Heart left ventricle (tissue), 16 donors: ENCODE measurements around the gene COL27A1. TPM values are rescaled to one million over a fixed set of nuclear protein-coding genes. Genes with fewer than 3 reads are reported as not detected.

Source experiments
- ATAC-seq, 4 donors: fragments of 200-7000 bp; cut with Tn5 transposase; one replicate each; pipeline ENCODE4 v1.9.1; 2020 to 2022; ENCODE audit warnings: moderate library complexity in 4 of 4, mild to moderate bottlenecking in 3 of 4, moderate number of reproducible peaks in 1 of 4
- DNase-seq, 5 donors: peaks; one replicate each; pipeline ENCODE4 v3.0.0-alpha.2; 2020
- H3K27ac ChIP-seq, 12 donors: fragments of 200-600 bp; sonication (generic) in 4 of 12; one replicate each; pipeline versions ENCODE4 v1.5.0 to v1.8.0; 2016 to 2022; ENCODE audit warnings: mild to moderate bottlenecking in 2 of 12
- H3K27me3 ChIP-seq, 9 donors: fragments of 200-600 bp; sonication (generic) in 2 of 9; one replicate each; pipeline versions ENCODE4 v1.5.1 to v1.8.0; 2016 to 2022; ENCODE audit warnings: mild to moderate bottlenecking in 3 of 9
- H3K36me3 ChIP-seq, 9 donors: fragments of 200-600 bp; sonication (generic) in 2 of 9; one replicate each; pipeline versions ENCODE4 v1.5.0 to v1.8.0; 2018 to 2022; ENCODE audit warnings: mild to moderate bottlenecking in 2 of 9
- H3K4me1 ChIP-seq, 12 donors: fragments of 200-600 bp; sonication (generic) in 4 of 12; one replicate each; pipeline versions ENCODE4 v1.5.0 to v1.8.0; 2016 to 2022; ENCODE audit warnings: mild to moderate bottlenecking in 3 of 12
- H3K4me3 ChIP-seq, 12 donors: fragments of 200-600 bp; sonication (generic) in 4 of 12; one replicate each; pipeline versions ENCODE4 v1.5.0 to v1.8.0; 2017 to 2022; ENCODE audit warnings: mild to moderate bottlenecking in 9 of 12, moderate library complexity in 4 of 12
- H3K9me3 ChIP-seq, 12 donors: fragments of 200-600 bp; sonication (generic) in 4 of 12; one replicate each; pipeline versions ENCODE4 v1.5.0 to v1.8.0; 2016 to 2022; ENCODE audit warnings: mild to moderate bottlenecking in 1 of 12
- POLR2A ChIP-seq, 2 donors: fragments of 450-650 bp; IDR thresholded peaks; one replicate each; pipeline ENCODE4 v1.6.1; 2017; ENCODE audit warnings: antibody characterized with exemption in 2 of 2, mild to moderate bottlenecking in 2 of 2, moderate library complexity in 2 of 2
- WGBS, 4 donors: extraction: QIAGEN DNeasy Blood & Tissue Kit in 2 of 4; methylation state at CpG; one replicate each; pipeline versions ENCODE4 v1.1.5 to v1.1.7; 2013 to 2018; 5-methylcytosine and 5-hydroxymethylcytosine counted together
- intact Hi-C, 10 donors: fragments of 100-400 bp; cut with DNase I; formaldehyde crosslinking; loops; one replicate each; pipeline versions ENCODE4 v1.11.1 to v1.14.2; 2022
- polyA plus RNA-seq, 2 donors: library from polyadenylated mRNA; stranded (reverse); fragments of 200-250 nt; gene quantifications; one replicate each; pipeline ENCODE4 v1.2.3, GENCODE V29; 2013
- total RNA-seq, 9 donors: library from RNA; depleted of rRNA in 2 of 9; stranded (reverse); fragments of >200 nt in 2 of 9; fragmentation: NEBNext Ultra II Directional in 3 of 9; extraction: Animal tissue kit (Norgen Biotek cat#: 25700) in 3 of 9; gene quantifications; one replicate each; pipeline versions ENCODE4 v1.1.0 to v1.2.4, GENCODE V29; 2016 to 2023
- TF ChIP-seq, protein P1 (sequence below), 12 donors: fragments of 200-600 bp; sonication (generic) in 4 of 12; IDR thresholded peaks; one replicate each; pipeline versions ENCODE4 v1.5.0 to v1.8.0; 2018 to 2022; ENCODE audit warnings: antibody characterized with exemption in 12 of 12, mild to moderate bottlenecking in 5 of 12
- donor health status: ischemic (EF 13 %, LVEDD 7.1; RV severe dilation, severe dysfunction).
- donor health status: healthy with polysubstance abuse.
- donor health status: DM: no; HTN: yes; CAD: no.
- donor health status: DM: no; HTN: no; CAD: no.
- donor health status: ischemic (EF 25% LVEDD 6.9; RV normal size, moderate dysfunction).
- donor health status: ischemic (EF 25% LVEDD 5.7; RV mildly dilated, moderate dysfunction).
- donor health status: healthy.
- donor health status: DM: yes; HTN: yes; CAD: no.
- donor health status: ischemic (EF 35%, LVEDD 5.7; RV mildly dilated, moderate dysfunction).
- donor health status: nonischemic (EF 11% LVEDD 7.7; RV severe dilation, severe dysfunction).
- donor health status: DM: yes; HTN: yes; CAD: no.
- donor health status: PGD.
- donor health status: ischemic (EF 29% LVEDD 5.4; RV normal size, mild dysfunction).
- donor health status: nonischemic (EF 23%, LVEDD 6.1; RV moderate dilation, normal function).

Gene COL27A1
- total and polyA plus RNA-seq, 11 donors, result 2.3 to 14.2 (median 5.2) TPM

DNA sequence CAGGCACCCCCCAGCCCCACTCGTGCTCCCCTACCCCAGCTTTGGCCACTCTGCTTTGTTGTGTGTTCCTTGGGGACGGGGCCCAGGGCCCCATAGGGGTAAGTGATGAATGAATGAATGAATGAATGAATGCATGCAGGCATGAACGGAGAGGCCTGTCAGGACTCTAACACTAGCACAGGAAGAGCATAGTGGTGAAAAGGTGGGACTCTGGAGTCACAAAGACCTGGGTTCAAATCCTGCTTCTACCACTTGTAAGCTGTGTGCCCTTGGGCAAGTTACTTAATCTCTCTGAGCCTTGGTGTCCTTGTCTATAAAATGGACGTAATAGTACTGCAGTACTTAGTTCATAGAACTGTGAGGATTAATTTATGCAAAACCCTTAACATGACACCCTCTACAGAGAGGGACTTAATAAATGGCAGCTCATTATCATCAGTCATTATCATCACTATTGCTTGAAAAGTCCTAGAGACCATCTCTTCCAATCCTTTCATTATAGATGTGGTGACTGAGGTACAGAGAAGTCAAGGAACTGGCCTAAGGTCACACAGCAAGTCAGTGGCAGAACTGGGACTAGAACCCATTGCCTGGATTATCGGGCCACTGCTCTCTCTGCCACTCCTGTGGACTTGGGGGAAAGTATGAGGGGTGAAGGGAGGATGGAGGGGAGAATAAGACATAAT is 187.6 kb downstream of the COL27A1 start:
- H3K27me3 ChIP-seq, result no peaks in the 10 kb centered on the region
- H3K27ac ChIP-seq, result peak overlapping the region in 1 of 12 donors; percentile 41
- intact Hi-C loops, result no loop called here
- DNase-seq, result peak in 1 of 5 donors; percentile 4
- peaks cover 0 to 8% (median 0%) of the 10 kb centered on the region in 12 donors for H3K4me1 ChIP-seq
- TF ChIP-seq, protein P1, sequence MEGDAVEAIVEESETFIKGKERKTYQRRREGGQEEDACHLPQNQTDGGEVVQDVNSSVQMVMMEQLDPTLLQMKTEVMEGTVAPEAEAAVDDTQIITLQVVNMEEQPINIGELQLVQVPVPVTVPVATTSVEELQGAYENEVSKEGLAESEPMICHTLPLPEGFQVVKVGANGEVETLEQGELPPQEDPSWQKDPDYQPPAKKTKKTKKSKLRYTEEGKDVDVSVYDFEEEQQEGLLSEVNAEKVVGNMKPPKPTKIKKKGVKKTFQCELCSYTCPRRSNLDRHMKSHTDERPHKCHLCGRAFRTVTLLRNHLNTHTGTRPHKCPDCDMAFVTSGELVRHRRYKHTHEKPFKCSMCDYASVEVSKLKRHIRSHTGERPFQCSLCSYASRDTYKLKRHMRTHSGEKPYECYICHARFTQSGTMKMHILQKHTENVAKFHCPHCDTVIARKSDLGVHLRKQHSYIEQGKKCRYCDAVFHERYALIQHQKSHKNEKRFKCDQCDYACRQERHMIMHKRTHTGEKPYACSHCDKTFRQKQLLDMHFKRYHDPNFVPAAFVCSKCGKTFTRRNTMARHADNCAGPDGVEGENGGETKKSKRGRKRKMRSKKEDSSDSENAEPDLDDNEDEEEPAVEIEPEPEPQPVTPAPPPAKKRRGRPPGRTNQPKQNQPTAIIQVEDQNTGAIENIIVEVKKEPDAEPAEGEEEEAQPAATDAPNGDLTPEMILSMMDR (IDR thresholded peaks at IDR 0.05), result no peak
- TF ChIP-seq POLR2A (IDR thresholded peaks at IDR 0.05), result no peak
- no peak for ATAC-seq
- peaks cover 0 to 100% (median 95%) of the 10 kb centered on the region in 9 donors for H3K36me3 ChIP-seq
- no peak overlapping the region for H3K4me3 ChIP-seq
- 91 to 95% (median 93%) methylated on average over 4 to 5 of the region's 5 CpGs for WGBS, 4 donors
- H3K9me3 ChIP-seq, result no peaks in the 10 kb centered on the region

DNA sequence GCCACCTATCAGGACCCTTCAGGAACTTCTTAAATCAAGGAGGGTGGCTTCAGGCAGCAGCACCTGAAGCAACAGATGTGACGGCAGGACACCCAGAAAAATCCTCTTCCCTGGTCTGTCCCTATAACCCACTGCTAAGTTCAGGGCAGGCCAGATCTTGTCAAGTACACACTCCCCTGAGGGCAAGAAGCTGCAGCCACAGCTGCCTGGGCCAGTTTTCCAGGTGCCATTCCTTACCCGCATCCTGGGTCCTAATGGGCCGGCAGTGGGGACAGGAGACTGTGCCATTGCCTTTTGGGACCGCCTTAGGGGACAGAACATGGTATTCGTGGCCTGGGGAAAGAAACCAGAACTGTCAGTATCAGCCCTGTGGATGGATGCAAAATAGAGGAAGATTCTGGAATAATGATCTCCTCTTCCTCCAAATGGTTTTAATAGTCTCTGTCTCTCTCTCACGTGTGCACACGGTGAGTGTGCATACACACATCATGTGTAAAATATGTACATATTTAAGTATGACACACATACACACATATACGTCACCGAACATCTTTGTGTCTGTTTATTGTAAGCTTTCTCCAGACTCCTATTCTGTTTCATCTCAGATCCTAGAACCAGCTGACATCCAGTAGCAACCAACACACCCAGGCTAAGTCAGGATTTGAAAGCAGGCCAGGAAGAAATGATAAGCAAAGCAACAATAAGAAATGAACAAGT is 188.3 kb downstream of the COL27A1 start:
- intact Hi-C loops, result no loop called here
- no peak overlapping the region for H3K4me3 ChIP-seq
- H3K27ac ChIP-seq, result peak overlapping the region in 1 of 12 donors; percentile 65
- no peaks in the 10 kb centered on the region for H3K9me3 ChIP-seq
- no peaks in the 10 kb centered on the region for H3K27me3 ChIP-seq
- DNase-seq, result peak in 1 of 5 donors; percentile 47
- no peak for ATAC-seq
- H3K4me1 ChIP-seq, result peaks cover 0 to 8% (median under 1%) of the 10 kb centered on the region in 12 donors
- 87 to 93% (median 92%) methylated on average over 9 of the region's 9 CpGs for WGBS, 4 donors
- TF ChIP-seq, protein P1 (IDR thresholded peaks at IDR 0.05), result no peak
- no peak for TF ChIP-seq POLR2A (IDR thresholded peaks at IDR 0.05)
- peaks cover 0 to 100% (median 95%) of the 10 kb centered on the region in 9 donors for H3K36me3 ChIP-seq

DNA sequence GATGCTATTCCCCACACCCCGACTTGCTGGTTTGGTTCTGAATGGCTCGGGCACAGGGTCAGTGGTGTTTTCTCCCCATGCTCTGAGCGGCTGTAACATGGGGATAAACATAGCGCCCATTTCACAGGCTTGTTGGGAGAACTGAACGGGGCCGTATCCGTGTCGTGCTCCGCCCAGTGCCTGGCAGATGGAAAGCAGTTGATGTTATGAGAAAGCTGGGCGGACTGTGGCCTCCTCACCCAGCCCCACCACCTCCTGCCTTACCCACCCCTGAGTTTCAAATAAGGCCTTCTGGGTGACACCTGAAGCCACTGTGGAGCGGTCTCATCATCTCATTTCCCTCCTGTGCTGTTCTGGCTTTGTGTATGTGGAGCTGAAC is 188.8 kb downstream of the COL27A1 start:
- no peak for TF ChIP-seq POLR2A (IDR thresholded peaks at IDR 0.05)
- TF ChIP-seq, protein P1 (IDR thresholded peaks at IDR 0.05), result no peak
- 91 to 94% (median 93%) methylated on average over 10 to 11 of the region's 11 CpGs for WGBS, 4 donors
- Histone ChIP-seq H3K4me1 (peaks cover 0 to 8% (median 4%) of the 10 kb centered on the region in 12 donors), H3K9me3 (no peaks in the 10 kb centered on the region), H3K27ac (peak overlapping the region in 1 of 12 donors; percentile 65), H3K4me3 (no peak overlapping the region), H3K36me3 (peaks cover 0 to 100% (median 95%) of the 10 kb centered on the region in 9 donors), H3K27me3 (no peaks in the 10 kb centered on the region)
- DNase-seq (peak in 1 of 5 donors; percentile 16), ATAC-seq (no peak)
- intact Hi-C loops, result no loop called here

DNA sequence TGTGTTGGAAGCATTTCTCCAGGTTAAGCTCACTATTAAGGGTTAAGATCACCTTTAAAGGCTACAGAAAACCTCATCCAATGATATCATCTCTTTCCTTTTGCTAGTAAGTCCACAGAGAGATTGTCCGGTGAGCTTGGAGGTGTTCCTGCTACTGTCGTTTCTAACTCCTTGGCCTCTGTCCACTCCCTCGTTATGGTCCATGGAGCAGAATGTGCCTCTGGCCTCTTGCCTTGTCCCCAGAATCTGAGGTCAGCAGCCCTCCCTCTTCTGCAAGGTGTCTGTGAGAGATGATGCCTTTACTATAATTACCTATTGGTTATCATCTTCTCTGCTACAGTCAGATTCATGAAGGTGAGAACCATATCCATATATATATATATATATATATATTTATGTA is 189.4 kb downstream of the COL27A1 start:
- TF ChIP-seq POLR2A (IDR thresholded peaks at IDR 0.05), result no peak
- TF ChIP-seq, protein P1 (IDR thresholded peaks at IDR 0.05), result no peak
- Histone ChIP-seq H3K4me3 (no peak overlapping the region), H3K27me3 (no peaks in the 10 kb centered on the region), H3K36me3 (peaks cover 0 to 100% (median 94%) of the 10 kb centered on the region in 9 donors), H3K27ac (peak overlapping the region in 1 of 12 donors; percentile 65), H3K9me3 (no peaks in the 10 kb centered on the region), H3K4me1 (peaks cover 0 to 12% (median 6%) of the 10 kb centered on the region in 12 donors)
- intact Hi-C loops, result no loop called here
- DNase-seq, result no peak
- WGBS, 4 donors, result 29 to 40% (median 33%) methylated on average over 3 of the region's 3 CpGs
- ATAC-seq, result no peak
